Trophoblast cell (in vitro differentiated cells and primary cell): ENCODE data around the gene FRRS1.

Experiments
- DNase-seq, 2 donors: peaks; one replicate each; pipeline ENCODE4 v3.0.0-alpha.2; 2016
- H2AFZ ChIP-seq: 2 replicates; pipeline ENCODE4 v1.6.1; 2013; ENCODE audit warnings: low read length, moderate library complexity, mild to moderate bottlenecking; ENCODE audit not compliant: insufficient read depth, poor library complexity
- H2AK5ac ChIP-seq: 2 replicates; pipeline ENCODE4 v1.6.1; 2013; ENCODE audit warnings: mild to moderate bottlenecking, low read length
- H2BK120ac ChIP-seq: 2 replicates; pipeline ENCODE4 v1.6.1; 2013; ENCODE audit warnings: low read length, mild to moderate bottlenecking, moderate library complexity; ENCODE audit not compliant: insufficient read depth, poor library complexity
- H2BK12ac ChIP-seq: 2 replicates; pipeline ENCODE4 v1.6.1; 2013; ENCODE audit warnings: mild to moderate bottlenecking, low read length, moderate library complexity
- H2BK5ac ChIP-seq: 2 replicates; pipeline ENCODE4 v1.6.1; 2013; ENCODE audit warnings: low read length, low read depth, moderate library complexity, mild to moderate bottlenecking; ENCODE audit not compliant: poor library complexity
- H3K14ac ChIP-seq: 2 replicates; pipeline ENCODE4 v1.6.1; 2013; ENCODE audit warnings: mild to moderate bottlenecking, low read length
- H3K18ac ChIP-seq: 2 replicates; pipeline ENCODE4 v1.6.1; 2013; ENCODE audit warnings: mild to moderate bottlenecking, low read length
- H3K23ac ChIP-seq: 2 replicates; pipeline ENCODE4 v1.6.1; 2013; ENCODE audit warnings: low read length
- H3K27ac ChIP-seq: 2 replicates; pipeline ENCODE4 v1.5.1; 2013; ENCODE audit warnings: low read depth, mild to moderate bottlenecking, inconsistent platforms, low read length, moderate library complexity
- H3K27me3 ChIP-seq: 2 replicates; pipeline ENCODE4 v1.6.1; 2013; ENCODE audit warnings: inconsistent platforms, mild to moderate bottlenecking, low read length, moderate library complexity; ENCODE audit not compliant: insufficient read depth
- H3K36me3 ChIP-seq, 2 experiments: 1 replicate in 1 of 2; 2 replicates in 1 of 2; pipeline ENCODE4 v1.6.1; 2013; ENCODE audit warnings: low read length in 2 of 2, mild to moderate bottlenecking in 2 of 2, moderate library complexity in 1 of 2; ENCODE audit not compliant: insufficient read depth in 2 of 2, control insufficient read depth in 1 of 2
- H3K4ac ChIP-seq: 2 replicates; pipeline ENCODE4 v1.6.1; 2013; ENCODE audit warnings: low read depth, mild to moderate bottlenecking, low read length, moderate library complexity
- H3K4me1 ChIP-seq, 2 experiments: 1 replicate in 1 of 2; 2 replicates in 1 of 2; pipeline ENCODE4 v1.6.1; 2013; ENCODE audit warnings: low read length in 2 of 2, mild to moderate bottlenecking in 2 of 2, moderate library complexity in 1 of 2; ENCODE audit not compliant: insufficient read depth in 2 of 2, control insufficient read depth in 1 of 2
- H3K4me2 ChIP-seq: 2 replicates; pipeline ENCODE4 v1.6.1; 2013; ENCODE audit warnings: inconsistent platforms, mild to moderate bottlenecking, low read length, moderate library complexity
- H3K4me3 ChIP-seq: 2 replicates; pipeline ENCODE4 v1.5.1; 2013; ENCODE audit warnings: mild to moderate bottlenecking, low read depth, low read length, inconsistent platforms
- H3K79me1 ChIP-seq: one replicate; pipeline ENCODE4 v1.6.1; 2013; ENCODE audit warnings: low read length
- H3K79me2 ChIP-seq: 2 replicates; pipeline ENCODE4 v1.6.1; 2013; ENCODE audit warnings: low read length, mild to moderate bottlenecking; ENCODE audit not compliant: control insufficient read depth, insufficient read depth, poor library complexity
- H3K9ac ChIP-seq: 2 replicates; pipeline ENCODE4 v1.6.1; 2013; ENCODE audit warnings: mild to moderate bottlenecking, low read length
- H3K9me3 ChIP-seq: 2 replicates; pipeline ENCODE4 v1.6.1; 2013; ENCODE audit warnings: low read depth, mild to moderate bottlenecking, control low read depth, inconsistent platforms, low read length; ENCODE audit not compliant: insufficient read depth
- H4K12ac ChIP-seq: 2 replicates; pipeline ENCODE4 v1.6.1; 2013; ENCODE audit warnings: low read depth, mild to moderate bottlenecking, low read length, moderate library complexity
- H4K8ac ChIP-seq: 2 replicates; pipeline ENCODE4 v1.6.1; 2013; ENCODE audit warnings: low read depth, mild to moderate bottlenecking, low read length, moderate library complexity
- H4K91ac ChIP-seq: one replicate; pipeline ENCODE4 v1.6.1; 2013; ENCODE audit warnings: low read depth, mild to moderate bottlenecking, low read length, moderate library complexity
- WGBS: extraction: QIAGEN DNeasy Blood & Tissue Kit; methylation state at CpG from one replicate; pipeline ENCODE4 v1.1.7; 2013; ENCODE audit warnings: missing lambda C conversion rate; ENCODE audit not compliant: insufficient read length, insufficient coverage; ENCODE audit errors: extremely low coverage; 5-methylcytosine and 5-hydroxymethylcytosine counted together

The FRRS1 gene

GRCh38 chr1:99768524-99769245, 2.2 kb upstream of the FRRS1 start:
- H3K79me1 ChIP-seq, result peaks cover 2% of the 10 kb centered on the region
- H2BK120ac ChIP-seq, result no peak overlapping the region
- H4K91ac ChIP-seq, result no peak overlapping the region
- H3K36me3 ChIP-seq, result no peaks in the 10 kb centered on the region
- no CpG with 5 or more reads among the region's 6 CpGs for WGBS
- H3K4me3 ChIP-seq, result no peak overlapping the region
- no peak overlapping the region for H3K18ac ChIP-seq
- no peaks in the 10 kb centered on the region for H3K27me3 ChIP-seq
- H3K4ac ChIP-seq, result no peak overlapping the region
- no peak overlapping the region for H3K27ac ChIP-seq
- H3K79me2 ChIP-seq, result peaks cover 2% of the 10 kb centered on the region
- no peak overlapping the region for H2AFZ ChIP-seq
- H3K23ac ChIP-seq, result no peak overlapping the region
- no peak overlapping the region for H4K12ac ChIP-seq
- no peak overlapping the region for H2AK5ac ChIP-seq
- H3K4me1 ChIP-seq, result no peaks in the 10 kb centered on the region
- no peak overlapping the region for H3K14ac ChIP-seq
- no peak overlapping the region for H2BK5ac ChIP-seq
- H3K9ac ChIP-seq, result no peak overlapping the region
- H3K4me2 ChIP-seq, result no peak overlapping the region
- no peak overlapping the region for H4K8ac ChIP-seq
- no peak overlapping the region for H2BK12ac ChIP-seq
- H3K9me3 ChIP-seq, result no peaks in the 10 kb centered on the region
- peak in 1 of 2 donors; percentile 67 for DNase-seq

- Histone ChIP-seq H3K4me1 (no peaks in the 10 kb centered on the region), H3K27ac (no peak overlapping the region), H2BK5ac (no peak overlapping the region), H4K12ac (no peak overlapping the region), H2AFZ (no peak overlapping the region), H2AK5ac (no peak overlapping the region), H3K27me3 (no peaks in the 10 kb centered on the region), H3K18ac (no peak overlapping the region), H3K79me2 (peaks cover 2% of the 10 kb centered on the region), H4K91ac (no peak overlapping the region), H3K4ac (no peak overlapping the region), H3K9me3 (no peaks in the 10 kb centered on the region), H3K23ac (no peak overlapping the region), H2BK120ac (no peak overlapping the region), H3K4me3 (no peak overlapping the region), H4K8ac (no peak overlapping the region), H3K36me3 (no peaks in the 10 kb centered on the region), H3K9ac (no peak overlapping the region), H3K14ac (no peak overlapping the region), H3K4me2 (no peak overlapping the region), H2BK12ac (no peak overlapping the region), H3K79me1 (peaks cover 2% of the 10 kb centered on the region)
- no peak for DNase-seq
- WGBS, result no CpG with 5 or more reads among the region's 3 CpGs
These were observed 1.7 kb upstream of the FRRS1 start for GRCh38 chr1:99768104-99768503.

- Histone ChIP-seq H3K36me3 (peaks cover 0 to 2% of the 10 kb centered on the region in 2 experiments), H4K91ac (no peak overlapping the region), H4K8ac (no peak overlapping the region), H2AFZ (no peak overlapping the region), H3K23ac (no peak overlapping the region), H2AK5ac (no peak overlapping the region), H3K27me3 (no peaks in the 10 kb centered on the region), H3K4me1 (no peaks in the 10 kb centered on the region), H2BK12ac (no peak overlapping the region), H4K12ac (no peak overlapping the region), H3K27ac (no peak overlapping the region), H3K14ac (no peak overlapping the region), H3K79me2 (peaks cover 2% of the 10 kb centered on the region), H2BK5ac (no peak overlapping the region), H3K18ac (no peak overlapping the region), H3K79me1 (peaks cover 2% of the 10 kb centered on the region), H3K4ac (no peak overlapping the region), H3K9me3 (no peaks in the 10 kb centered on the region), H2BK120ac (no peak overlapping the region), H3K4me3 (no peak overlapping the region), H3K9ac (no peak overlapping the region), H3K4me2 (no peak overlapping the region)
- WGBS, result no CpG with 5 or more reads among the region's 1 CpG
- DNase-seq, result no peak
These were observed 1.5 kb downstream of the FRRS1 start for GRCh38 chr1:99764909-99765308.

GRCh38 chr1:99764439-99764838, 2.0 kb downstream of the FRRS1 start:
- H2BK12ac ChIP-seq, result no peak overlapping the region
- H3K4me2 ChIP-seq, result no peak overlapping the region
- H2AFZ ChIP-seq, result no peak overlapping the region
- no peak overlapping the region for H3K27ac ChIP-seq
- peaks cover 2% of the 10 kb centered on the region for H3K79me2 ChIP-seq
- H2BK120ac ChIP-seq, result no peak overlapping the region
- H3K23ac ChIP-seq, result no peak overlapping the region
- no peak overlapping the region for H4K91ac ChIP-seq
- no peaks in the 10 kb centered on the region for H3K27me3 ChIP-seq
- no peak overlapping the region for H3K18ac ChIP-seq
- H3K36me3 ChIP-seq, result peaks cover 0 to 2% of the 10 kb centered on the region in 2 experiments
- H2AK5ac ChIP-seq, result no peak overlapping the region
- WGBS, result no CpG with 5 or more reads among the region's 2 CpGs
- no peak overlapping the region for H3K4ac ChIP-seq
- H4K8ac ChIP-seq, result no peak overlapping the region
- no peak overlapping the region for H3K4me3 ChIP-seq
- no peaks in the 10 kb centered on the region for H3K9me3 ChIP-seq
- H4K12ac ChIP-seq, result no peak overlapping the region
- DNase-seq, result no peak
- no peak overlapping the region for H2BK5ac ChIP-seq
- no peak overlapping the region for H3K9ac ChIP-seq
- H3K79me1 ChIP-seq, result peaks cover 2% of the 10 kb centered on the region
- H3K14ac ChIP-seq, result no peak overlapping the region
- H3K4me1 ChIP-seq, result no peaks in the 10 kb centered on the region
